Ishikawa (cell line): ENCODE data around the gene F10.

Experiments used
- CREB1 ChIP-seq: IDR thresholded peaks from 2 replicates; pipeline ENCODE4 v1.6.1; 2012; ENCODE audit warnings: low read depth
- EGR1 ChIP-seq: IDR thresholded peaks from 2 replicates; pipeline ENCODE4 v1.6.1; 2012
- RAD21 ChIP-seq: IDR thresholded peaks from 2 replicates; pipeline ENCODE4 v1.6.1; 2012; ENCODE audit warnings: low read depth
- YY1 ChIP-seq: IDR thresholded peaks from 2 replicates; pipeline ENCODE4 v1.6.1; 2012; ENCODE audit warnings: low read depth

DNA sequence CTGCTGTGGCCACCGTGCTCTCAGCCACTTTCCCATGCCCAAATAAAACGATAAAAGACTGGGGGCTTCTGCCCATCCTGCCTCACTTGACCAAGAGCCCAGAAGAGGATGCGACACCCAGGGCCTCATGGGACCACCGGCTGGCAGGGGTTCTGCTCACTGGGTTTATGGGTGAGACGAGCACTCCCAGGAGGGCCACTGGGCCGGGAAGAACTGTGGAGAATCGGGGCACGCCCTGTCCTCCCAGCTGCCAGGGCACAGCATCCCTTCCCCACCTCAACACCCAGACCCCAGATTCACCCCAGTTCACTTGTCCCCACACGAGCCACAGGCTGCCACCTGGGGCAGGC lies 4.7 kb upstream of the F10 start:
- no peak for TF ChIP-seq EGR1
- no peak for TF ChIP-seq RAD21
- no peak for TF ChIP-seq CREB1
- no peak for TF ChIP-seq YY1
